NOMO-1 (cell line): Measurements from ENCODE around the gene UBAC1.
A peak's percentile ranks its signal among the peaks of the same experiment; 100 is the strongest.
"Not testable (repeated sequence)": the region's sequence is repeated elsewhere in the genome, so short reads cannot be mapped to it uniquely, and the experiment has no call there.

Experiments
- DNase-seq, 2 experiments: peaks; one replicate each; lab custom pipeline; 2025; ENCODE audit not compliant: unreplicated experiment in 2 of 2; lab: John Stamatoyannopoulos, UW

UBAC1 gene

DNA sequence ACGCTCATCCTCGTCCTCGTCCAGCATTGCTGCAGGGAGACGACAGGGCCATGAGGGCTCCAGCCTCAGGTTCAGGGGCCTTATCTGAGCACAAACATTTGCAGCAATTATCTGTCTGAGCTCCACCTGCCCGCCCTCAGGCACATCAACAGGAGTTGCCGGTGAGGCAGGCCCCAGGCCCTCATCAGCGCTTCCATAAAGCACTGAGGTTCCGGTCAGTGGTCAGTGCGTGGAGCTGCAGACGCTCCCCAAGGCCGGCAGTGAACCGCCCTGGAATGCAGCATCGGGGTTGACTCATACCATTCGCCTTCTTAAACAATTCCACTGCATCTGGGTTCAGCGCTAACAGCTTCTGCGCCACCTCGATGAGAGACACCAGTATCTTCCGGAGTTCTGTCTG, 15.2 kb downstream of the UBAC1 start:
- DNase-seq = no peak

DNA sequence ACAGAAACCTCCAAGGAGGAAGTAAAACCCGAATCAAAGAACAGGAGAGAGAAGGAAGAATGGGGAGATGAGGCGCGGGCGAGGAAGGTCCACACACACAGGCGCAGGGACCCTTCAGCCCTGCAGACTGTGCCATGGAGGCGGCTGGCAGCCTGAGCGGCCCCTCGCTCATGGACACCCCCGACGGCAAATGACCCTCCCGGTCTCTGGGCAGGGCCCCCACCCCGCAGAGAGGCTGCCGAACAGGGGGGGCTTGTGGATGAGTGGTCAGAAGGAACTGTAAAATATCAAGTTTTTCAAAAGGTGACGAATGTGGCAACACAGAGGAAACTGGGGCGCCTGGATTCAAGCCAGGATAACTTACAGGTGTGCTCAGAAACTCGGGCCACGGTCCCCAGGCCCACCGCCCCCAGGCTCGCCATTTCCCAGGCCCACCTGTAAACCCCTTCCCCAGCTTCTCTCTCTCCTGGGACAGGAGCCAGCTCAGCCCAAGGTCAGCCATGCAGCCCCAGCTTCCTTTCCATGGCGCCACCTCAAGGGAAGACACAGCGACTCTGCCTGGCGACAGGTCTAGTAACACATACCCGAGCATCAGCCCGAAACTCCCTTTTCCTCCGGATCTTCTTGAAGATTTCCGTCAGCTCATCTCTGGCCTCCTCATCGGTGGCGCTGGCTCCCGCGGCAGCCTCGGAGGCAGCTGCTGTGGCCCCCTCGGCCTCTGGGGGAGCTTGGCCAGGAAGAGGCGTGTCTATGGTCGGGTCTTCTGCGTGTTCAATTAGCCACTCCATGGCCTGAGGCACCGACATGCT, 16.5 kb downstream of the UBAC1 start:
- no peak for DNase-seq

DNA sequence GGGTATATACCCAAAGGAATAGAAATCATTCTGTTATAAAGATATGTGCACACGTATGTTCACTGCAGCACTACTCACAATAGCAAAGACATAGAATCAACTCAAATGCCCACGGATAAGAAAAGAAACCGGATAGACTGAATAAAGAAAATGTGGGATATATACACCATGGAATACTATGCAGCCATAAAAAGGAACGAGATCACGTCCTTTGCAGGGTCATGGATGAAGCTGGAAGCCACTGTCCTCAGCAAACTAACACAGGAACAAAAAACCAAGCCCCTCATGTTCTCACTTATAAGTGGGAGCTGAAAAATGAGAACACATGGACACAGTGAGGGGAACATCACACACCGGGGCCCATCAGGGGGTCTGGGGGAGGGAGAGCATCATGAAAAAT, 17.6 kb downstream of the UBAC1 start:
- not testable (repeated sequence) for DNase-seq

DNA sequence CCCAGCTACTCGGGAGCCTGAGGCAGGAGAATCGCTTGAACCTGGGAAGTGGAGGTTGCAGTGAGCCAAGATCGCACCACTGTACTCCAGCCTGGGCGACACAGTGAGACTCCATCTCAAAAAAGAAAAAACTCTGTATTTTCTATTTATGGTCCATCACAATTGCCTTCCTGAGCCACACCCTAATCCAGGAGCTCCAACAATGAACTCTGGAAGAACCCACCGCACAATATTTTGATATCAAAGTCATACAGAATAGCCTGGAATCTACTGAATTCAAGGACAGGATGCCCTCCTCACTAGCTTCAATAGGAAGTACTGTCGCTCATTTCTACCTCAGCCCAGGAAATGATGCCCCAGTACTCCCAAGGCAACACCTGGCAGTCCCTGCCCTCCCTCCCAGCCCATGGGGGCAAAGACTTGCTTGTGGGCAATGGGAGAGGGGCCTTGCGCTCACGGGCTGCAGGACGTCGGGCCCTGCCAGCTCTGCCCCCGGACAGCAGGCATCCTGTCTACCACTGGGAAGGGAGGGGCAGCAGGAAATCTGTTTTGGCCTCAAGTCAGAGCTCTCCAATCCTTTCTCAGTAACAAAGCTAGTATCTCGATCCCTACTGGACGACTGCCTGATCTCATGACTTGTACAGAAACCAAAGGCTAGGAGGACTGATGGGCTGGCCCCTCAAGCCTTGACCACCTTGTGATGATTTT, 19.7 kb downstream of the UBAC1 start:
- DNase-seq = no peak

DNA sequence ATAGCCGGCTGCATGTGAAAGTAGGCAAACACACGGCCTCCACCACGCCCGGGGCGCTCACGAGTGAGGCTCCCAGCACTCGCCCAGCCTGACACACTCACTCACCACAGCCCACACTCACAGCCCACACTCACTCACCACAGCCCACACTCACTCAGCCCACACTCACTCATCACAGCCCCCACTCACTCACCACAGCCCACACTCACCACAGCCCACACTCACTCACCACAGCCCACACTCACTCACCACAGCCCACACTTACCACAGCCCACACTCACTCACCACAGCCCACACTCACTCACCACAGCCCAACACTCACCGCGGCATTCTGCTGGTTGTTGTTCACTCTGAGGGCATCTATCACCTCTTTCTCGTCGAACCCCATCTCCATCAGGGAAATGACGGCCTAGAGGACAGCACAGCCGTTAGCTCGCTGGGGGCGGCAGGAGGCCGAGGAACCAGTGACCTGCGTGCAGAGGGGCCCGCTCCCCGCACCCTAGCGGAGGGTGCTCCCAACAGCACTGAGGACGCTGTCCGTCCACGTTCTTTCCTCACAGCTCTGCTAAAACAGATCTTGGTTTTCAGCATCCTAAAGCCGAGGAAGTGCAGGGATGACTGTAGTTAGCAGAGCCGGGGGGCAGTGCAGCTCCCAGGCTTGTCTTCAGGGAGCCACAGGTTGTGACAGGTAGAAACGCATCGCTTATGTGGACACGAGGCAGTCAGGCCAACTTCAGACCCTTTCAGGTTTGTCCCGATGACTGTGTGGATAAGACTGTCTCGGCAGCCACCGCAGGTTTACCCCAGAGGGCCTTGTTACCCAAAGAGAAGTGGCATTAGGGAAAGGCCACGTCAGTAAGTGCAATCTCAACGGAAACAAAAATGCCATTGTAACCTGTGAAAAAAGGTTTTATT, 21.6 kb downstream of the UBAC1 start:
- DNase-seq = no peak

DNA sequence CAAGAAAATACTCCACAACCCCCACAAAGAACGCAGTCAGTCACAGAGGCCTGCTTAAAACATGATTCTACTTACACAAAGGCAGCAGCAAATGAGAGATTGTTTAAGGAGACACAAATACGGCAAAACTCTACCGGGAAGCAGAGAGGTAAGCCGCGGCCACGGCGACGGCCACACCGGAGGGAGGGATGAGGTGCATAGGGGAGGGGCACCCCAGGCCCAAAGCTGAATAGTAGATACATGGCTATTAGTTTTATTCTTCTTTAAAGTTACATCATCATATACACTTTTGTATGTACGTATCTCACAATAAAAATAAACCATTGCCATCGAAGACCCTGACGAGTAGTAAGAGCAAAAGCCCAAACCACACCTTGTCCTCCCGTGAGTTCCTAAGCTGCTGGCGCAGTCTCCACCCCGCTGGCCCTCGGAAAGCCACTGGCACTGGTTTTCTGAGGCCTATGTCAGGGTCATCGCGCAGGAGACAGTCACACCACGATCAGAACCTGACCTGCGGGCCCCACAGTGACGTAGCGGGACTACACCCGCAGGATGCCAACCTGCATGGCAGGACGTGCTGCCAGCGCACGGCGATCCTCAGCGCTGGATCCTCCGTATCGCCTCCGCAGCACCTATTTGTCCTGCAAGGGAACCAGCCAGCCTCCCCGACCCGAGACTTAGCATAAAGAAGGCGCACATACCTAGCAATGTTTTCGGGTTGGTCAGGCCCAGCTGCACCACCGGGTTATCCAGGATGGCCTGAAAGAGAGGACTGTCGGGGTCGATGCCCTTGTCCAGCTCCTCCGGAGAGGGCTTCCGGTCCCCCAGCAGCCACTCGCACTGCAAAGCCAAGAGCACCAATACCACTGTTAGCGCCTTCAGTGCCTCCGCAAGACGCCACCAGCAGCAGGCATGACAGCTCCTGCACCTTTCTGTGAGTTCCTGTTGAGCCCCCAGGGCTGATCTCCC, 23.4 kb downstream of the UBAC1 start:
- DNase-seq = no peak

DNA sequence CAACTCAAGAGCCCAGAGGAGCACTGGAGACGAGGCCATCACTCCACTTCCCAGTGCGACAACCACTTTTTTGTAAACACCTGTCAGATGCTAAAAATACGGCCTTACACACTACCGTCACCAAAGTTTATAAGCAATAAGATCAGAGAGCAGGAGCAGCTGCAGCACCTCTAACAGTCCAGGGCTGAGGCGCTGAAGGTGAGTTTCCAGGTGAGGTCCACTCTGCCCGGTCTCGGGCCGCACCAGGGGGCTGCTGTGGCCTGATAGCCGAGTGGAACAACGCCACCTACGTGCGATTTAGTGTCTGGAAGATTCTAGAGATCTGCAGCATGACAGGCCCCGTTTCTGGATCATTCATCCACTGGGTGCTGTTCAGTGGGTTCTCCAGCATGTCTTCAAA, 28.1 kb downstream of the UBAC1 start:
- DNase-seq = no peak

DNA sequence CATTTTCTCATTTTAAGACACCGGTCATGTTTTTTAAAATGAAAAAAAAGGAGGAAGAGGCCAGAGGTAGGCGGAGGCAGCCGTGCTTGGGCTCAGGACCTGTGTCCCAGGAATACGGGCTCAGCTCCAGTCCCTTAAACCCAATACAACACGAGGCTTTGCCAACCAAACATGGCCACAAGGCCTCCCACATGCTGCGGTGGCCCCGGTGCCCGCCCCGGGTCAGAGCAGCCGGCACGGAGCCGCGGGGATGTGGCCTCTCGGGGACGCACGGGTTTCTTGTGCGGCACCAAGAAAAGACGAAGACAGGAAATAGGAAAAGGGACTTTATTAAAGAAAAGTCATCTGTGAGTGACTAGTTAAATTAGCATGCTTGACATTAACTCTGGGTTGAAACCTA, 28.5 kb downstream of the UBAC1 start:
- no peak for DNase-seq

DNA sequence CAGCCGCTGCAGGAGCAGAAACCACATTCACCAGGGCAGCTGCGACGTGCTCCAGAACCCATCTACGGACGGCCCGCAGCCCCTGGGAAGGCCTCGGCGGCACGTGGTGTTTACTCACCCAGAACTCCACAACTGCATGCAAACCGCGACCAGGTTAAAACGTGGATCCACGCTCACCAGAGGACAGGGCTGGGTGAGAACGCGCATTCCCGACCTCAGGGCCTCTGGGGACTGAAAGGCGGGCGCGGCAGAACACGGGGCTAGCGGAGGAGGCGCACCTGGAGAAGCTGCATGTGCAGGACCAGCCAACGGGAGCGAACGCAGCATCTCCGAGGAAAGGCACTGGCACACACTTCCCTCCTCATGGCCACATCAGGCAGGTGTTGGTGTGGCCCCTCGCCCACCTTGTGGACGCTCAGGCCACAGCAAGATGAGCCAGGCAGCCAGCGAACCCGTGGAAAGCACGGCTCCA, 29.8 kb downstream of the UBAC1 start:
- DNase-seq = no peak

DNA sequence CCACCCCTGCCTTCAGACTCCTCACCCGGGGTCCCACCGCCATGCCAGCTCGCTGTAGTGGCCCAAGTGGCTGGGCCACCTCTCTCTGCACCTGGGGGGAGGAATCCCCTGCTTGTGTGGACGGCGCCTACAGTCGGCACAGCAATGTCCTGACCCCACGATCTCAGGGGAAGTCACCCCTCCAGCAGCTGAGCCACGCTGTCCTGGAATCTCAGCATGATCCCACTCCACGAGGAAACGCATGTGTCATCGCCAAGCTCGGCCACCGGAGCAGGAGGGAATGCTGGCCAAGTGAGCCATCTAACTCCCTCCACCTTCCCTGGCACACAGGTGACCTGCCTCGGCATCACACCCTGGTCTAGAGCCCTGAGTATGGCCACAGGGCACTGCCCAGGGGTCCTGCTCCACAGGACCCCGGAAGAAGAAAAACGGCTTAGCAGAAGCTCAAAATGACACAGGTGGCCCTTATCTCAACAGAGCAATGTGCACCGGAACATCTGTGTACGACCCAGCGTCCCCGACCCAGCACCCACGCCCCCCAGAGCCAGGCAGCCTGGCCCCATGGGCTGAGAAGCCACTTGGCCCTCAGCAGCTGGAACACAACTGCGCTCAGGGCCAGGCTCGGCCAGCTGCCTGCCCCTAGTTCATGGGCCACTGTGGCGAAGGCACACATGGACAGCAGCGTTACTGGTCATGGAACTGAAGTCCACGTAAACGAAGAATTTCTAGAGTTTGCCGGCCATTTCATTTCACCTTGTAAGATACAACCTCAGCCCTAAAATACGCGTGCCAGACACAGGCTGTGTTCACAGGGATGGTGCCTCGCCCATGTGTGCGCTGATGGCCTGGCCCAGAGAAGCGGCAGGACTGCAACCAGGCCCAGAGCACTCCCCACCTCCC, 30.5 kb downstream of the UBAC1 start:
- no peak for DNase-seq

DNA sequence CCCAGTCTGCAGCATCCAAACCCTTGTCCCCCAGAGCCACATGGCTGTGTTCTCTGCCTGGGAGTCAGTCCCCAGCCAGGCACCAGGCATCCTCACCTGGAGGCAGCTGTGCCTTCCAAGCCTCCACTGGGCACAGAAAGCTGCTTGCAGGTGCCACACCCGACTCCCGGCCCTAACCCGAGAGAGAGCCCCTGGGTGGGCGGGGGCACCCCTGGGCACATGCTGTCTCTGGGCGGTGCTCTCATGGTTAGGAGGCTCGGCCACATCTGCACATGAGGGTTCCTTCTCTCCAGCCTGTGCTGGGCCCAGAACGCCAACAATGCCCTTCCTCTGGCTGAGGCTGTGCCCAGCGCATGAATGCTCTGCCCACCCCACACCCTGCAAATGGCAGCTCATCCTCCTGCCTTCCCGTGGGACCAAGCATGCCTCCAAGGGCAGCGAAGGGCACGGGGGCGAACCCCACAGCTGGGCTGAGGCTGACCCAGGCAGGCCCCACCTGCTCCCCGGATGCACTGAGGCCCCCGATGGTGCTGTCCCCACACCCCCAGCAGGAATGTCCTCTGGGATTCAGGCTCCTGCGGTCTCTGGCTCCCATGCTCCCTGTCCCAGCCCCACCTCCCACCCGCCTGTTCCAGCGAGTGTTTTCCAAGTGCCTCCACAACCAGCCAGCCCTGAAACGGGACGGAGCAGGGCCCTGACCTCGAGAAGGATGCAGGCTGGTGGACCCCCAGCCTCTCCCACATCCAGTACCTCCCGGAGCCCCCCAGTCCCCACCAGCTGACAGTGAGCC, 31.3 kb downstream of the UBAC1 start:
- no peak for DNase-seq

DNA sequence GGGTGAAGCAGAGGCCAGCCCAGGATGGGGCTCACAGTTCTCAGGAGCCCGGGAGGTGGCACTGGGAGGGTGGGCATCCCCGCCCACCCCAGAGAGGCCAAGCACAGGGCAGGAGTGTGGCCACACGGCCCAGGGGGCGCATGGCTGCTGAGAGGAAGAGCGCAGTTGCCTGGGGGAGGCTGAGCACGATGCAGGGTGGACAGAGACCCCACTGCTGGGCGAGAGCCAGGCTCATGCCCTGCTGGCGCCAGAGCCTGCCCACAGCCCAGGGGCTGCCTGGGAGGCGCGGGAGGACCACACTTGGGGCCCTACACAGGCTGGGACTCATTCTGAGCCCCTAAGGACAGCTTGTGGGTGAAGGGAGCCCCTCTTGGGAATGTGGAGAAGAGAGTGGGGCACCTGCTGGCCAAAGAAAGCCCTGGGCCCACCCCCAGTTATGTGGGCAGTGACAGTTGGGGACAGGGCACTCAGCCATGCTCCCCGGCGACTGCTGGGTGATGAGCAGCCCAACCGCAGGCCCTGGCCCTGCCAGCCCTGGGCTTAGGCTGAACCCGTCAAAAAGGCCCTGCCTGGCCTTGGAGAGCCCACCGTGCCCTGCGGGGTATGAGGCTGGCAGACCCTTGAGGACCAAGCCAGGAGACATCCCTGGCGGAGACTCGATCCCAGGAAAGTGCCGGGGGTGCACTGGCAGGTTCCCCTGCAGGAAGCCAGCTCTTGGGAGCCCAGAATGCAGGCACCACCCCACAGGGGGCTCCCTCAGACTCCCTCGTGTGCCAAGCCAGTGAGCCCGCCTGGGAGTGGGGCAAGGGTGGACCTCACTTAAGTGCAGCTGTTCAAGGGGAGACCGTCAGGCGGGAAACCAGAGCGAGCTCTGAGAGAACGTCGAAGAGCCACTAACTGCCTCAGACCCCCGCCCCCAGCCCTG, 32.2 kb downstream of the UBAC1 start:
- no peak for DNase-seq

DNA sequence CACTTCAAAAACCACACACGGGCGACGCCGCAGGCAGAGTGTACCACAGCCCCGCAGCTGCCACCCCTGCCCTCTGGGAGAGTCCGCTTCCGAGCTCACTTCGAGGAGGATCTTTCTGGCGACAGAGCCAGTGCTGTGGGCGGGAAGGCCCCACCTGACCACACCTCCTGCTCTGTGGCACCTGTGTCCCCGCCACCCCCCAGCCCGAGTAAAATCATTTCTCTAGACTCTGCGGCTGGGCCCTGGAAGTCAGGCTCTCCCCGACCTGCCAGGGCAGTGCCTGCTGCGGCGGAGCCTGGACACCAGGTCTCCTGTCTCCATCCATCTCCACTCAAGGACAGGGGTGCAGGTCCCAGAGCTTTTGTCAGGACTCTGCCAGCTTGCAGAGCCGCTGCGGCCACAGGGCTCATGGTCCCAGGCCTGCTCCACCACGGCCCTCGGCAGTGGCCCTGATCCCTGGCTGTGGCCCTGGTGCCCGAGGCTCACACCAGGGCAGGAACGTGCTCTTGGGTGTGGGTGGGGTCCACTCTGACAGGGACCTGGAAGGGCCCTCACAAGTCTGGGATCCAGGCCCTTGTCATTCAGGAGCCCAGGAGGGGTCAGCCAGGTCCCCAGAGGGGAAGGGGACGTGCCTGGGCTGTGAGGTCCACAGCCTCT, 33.0 kb downstream of the UBAC1 start:
- DNase-seq = no peak

DNA sequence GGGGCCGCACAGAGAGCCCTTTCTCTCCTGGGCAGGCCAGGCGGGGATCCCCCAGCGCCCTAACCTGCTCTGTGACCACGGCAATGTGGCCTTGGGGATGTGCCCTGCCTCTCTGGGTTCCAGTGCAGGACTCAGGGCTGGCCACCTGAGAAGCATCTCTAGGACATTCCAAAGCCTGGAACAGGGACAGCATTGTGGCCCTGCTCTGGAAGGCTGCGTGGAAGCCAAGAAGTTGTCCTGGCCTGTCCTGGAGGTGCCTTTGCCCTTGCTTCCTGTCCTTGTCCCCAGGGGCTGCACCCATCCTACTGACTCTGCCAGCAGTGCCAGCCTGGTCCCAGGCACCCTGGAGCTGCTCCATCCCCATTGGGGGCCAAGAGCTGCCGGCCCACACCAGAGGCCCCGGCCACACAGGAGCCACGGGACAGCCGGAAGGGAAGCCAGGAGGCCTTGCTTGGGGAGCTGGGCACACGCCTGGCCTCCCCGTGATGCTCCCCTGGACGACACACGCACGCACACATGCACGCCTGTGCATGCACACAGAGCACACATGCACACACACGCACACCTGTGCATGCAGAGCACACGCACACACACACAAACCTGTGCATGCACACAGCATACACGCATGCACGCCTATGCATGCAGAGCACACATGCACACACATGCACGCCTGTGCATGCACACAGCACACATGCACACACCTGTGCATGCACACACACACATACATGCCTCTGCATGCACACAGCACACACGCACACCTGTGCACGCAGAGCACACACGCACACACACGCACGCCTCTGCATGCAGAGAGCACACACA, 33.8 kb downstream of the UBAC1 start:
- no peak for DNase-seq

DNA sequence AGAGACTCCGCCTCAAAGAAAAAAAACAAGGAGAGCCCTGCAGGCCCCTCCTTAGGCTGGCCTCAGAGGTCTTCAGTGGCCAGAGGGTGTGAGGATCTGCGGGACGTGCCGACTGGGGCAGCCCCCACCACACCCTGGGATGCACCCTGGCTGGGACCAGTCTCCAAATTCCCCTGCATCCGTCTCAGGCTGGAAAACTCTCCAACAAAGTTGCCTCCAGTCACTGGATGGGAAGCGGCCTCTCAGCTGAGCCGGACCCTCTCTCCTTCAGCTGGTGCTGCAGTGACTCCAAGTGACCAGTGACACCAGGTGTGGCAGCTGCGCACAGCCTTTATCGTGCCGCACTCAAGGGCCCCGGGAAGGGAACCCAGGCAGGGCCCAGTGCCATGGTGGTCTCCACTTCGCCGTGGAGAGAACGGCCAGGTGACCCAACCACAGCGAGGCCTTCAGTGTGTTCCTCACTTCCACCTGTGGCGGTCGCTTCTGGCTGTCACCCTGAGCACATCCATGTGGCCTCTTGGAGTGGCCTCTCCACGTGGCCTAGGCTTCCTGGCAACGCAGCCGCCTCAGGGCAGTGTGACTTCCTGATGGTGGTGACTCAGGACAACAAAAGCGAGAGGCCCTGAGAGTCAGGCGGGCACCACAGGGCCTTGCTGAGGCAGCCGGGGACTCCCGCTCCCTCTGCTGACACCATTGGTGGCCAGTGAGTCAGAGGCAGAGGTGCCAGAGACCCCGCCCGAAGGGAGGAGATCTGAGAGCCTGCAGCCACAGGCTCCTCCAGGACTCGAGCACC, 34.6 kb downstream of the UBAC1 start:
- peak; percentile 76 to 87 for DNase-seq
